Smooth muscle cell (in vitro differentiated cells): ENCODE results near the gene CD163. TPM values are rescaled to one million over a fixed set of nuclear protein-coding genes. Genes with fewer than 3 reads are reported as not detected.
"Not testable (repeated sequence)": the region's sequence is repeated elsewhere in the genome, so short reads cannot be mapped to it uniquely, and the experiment has no call there.

ENCODE experiments used
- DNase-seq: peaks from one replicate; lab custom pipeline; 2025; ENCODE audit not compliant: unreplicated experiment; lab: John Stamatoyannopoulos, UW
- H2AFZ ChIP-seq: fragments of 200-600 bp; sonication (generic); 2 replicates; pipeline ENCODE4 v1.6.0; 2016; ENCODE audit warnings: antibody characterized with exemption, low read depth, mild to moderate bottlenecking
- H3F3A ChIP-seq: fragments of 200-600 bp; sonication (generic); 2 replicates; pipeline ENCODE4 v1.6.0; 2017; ENCODE audit warnings: antibody characterized with exemption, low read depth
- H3K27ac ChIP-seq: fragments of 200-600 bp; sonication (generic); 2 replicates; pipeline ENCODE4 v1.5.1; 2016; ENCODE audit warnings: low read depth, mild to moderate bottlenecking
- H3K27me3 ChIP-seq: fragments of 200-600 bp; sonication (generic); 2 replicates; pipeline ENCODE4 v1.6.1; 2016; ENCODE audit warnings: low read depth, mild to moderate bottlenecking
- H3K36me3 ChIP-seq: fragments of 200-600 bp; sonication (generic); 2 replicates; pipeline ENCODE4 v1.5.1; 2016; ENCODE audit warnings: low read depth
- H3K4me1 ChIP-seq: fragments of 200-600 bp; sonication (generic); 2 replicates; pipeline ENCODE4 v1.5.1; 2016; ENCODE audit warnings: low read depth
- H3K4me2 ChIP-seq: fragments of 200-600 bp; sonication (generic); 2 replicates; pipeline ENCODE4 v1.6.0; 2016; ENCODE audit warnings: mild to moderate bottlenecking
- H3K4me3 ChIP-seq: fragments of 200-600 bp; sonication (generic); 2 replicates; pipeline ENCODE4 v1.5.1; 2016; ENCODE audit warnings: mild to moderate bottlenecking
- H3K79me2 ChIP-seq: fragments of 200-600 bp; sonication (generic); 2 replicates; pipeline ENCODE4 v1.6.0; 2016; ENCODE audit warnings: low read depth, mild to moderate bottlenecking
- H3K9ac ChIP-seq: fragments of 200-600 bp; sonication (generic); 2 replicates; pipeline ENCODE4 v1.6.0; 2016; ENCODE audit warnings: low read depth
- H3K9me3 ChIP-seq: fragments of 200-600 bp; sonication (generic); replicated peaks from 2 replicates; pipeline ENCODE4 v1.5.1; 2016; ENCODE audit warnings: low read depth
- H4K20me1 ChIP-seq: fragments of 200-600 bp; sonication (generic); 2 replicates; pipeline ENCODE4 v1.6.0; 2016; ENCODE audit warnings: low read depth
- WGBS: methylation state at CpG from one replicate; pipeline ENCODE4 v1.1.7; 2016; ENCODE audit warnings: low lambda C conversion rate; 5-methylcytosine and 5-hydroxymethylcytosine counted together
- polyA plus RNA-seq: library from polyadenylated mRNA; unstranded; fragments of >200 nt; fragmentation: Nextera tagmentation; extraction: Ambion mirVana; gene quantifications from 2 replicates; pipeline ENCODE4 v1.2.1, GENCODE V29; 2016
- total RNA-seq: library from RNA; depleted of rRNA; stranded (reverse); fragments of >200 nt; gene quantifications from 2 replicates; pipeline ENCODE4 v1.2.3, GENCODE V29; 2014
- TF ChIP-seq, protein P1 (sequence below): fragments of 200-600 bp; sonication (generic); IDR thresholded peaks from 2 replicates; pipeline ENCODE4 v1.5.1; 2017; ENCODE audit warnings: borderline replicate concordance, mild to moderate bottlenecking, antibody characterized with exemption; ENCODE audit not compliant: insufficient read depth, poor library complexity, severe bottlenecking

Gene CD163
- total and polyA plus RNA-seq, 2 experiments from 2014 or later: not detected

DNA sequence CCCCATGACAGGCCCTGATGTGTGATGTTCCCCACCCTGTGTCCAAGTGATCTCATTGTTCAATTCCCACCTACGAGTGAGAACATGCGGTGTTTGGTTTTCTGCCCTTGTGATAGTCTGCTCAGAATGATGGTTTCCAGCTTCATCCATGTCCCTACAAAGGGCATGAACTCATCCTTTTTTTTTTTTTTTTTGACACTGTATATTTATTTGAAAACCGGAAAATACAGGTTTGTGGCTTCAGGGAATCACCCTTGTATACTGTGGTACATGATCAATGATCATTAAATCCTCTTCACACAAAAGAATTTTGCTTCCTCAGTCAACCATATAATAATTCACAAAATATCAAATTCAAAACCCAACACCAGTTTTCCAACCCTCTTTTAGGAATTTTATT lies 66.1 kb downstream of the CD163 start:
- H3K9me3 ChIP-seq, DNase-seq, H4K20me1 ChIP-seq, H3F3A ChIP-seq, H3K9ac ChIP-seq, H2AFZ ChIP-seq, H3K27ac ChIP-seq, H3K4me3 ChIP-seq, H3K79me2 ChIP-seq, H3K36me3 ChIP-seq, H3K4me2 ChIP-seq, H3K4me1 ChIP-seq: not testable (repeated sequence)
- 94% methylated on average over 3 of the region's 3 CpGs for WGBS
- peaks cover 14% of the 10 kb centered on the region for H3K27me3 ChIP-seq

DNA sequence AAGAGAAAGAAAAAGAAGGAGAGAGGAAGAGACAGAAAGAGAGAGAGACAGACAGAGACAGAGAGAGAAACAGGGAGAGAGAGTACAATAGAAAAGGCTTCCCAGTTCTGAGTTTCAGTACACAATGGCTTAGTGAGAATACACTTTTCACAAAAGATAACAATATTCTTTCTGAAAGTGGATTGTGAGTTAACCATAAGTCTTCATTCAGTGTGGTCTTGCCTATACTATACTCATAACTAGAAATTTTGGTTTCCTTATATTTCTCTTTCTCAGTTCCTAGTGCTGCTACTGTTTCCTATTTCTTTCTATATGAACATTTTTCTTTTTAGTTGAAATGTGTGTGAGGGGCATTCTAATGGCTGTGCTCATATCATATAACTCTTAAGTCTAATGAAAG lies 68.9 kb downstream of the CD163 start:
- no peak overlapping the region for H2AFZ ChIP-seq
- TF ChIP-seq, protein P1, sequence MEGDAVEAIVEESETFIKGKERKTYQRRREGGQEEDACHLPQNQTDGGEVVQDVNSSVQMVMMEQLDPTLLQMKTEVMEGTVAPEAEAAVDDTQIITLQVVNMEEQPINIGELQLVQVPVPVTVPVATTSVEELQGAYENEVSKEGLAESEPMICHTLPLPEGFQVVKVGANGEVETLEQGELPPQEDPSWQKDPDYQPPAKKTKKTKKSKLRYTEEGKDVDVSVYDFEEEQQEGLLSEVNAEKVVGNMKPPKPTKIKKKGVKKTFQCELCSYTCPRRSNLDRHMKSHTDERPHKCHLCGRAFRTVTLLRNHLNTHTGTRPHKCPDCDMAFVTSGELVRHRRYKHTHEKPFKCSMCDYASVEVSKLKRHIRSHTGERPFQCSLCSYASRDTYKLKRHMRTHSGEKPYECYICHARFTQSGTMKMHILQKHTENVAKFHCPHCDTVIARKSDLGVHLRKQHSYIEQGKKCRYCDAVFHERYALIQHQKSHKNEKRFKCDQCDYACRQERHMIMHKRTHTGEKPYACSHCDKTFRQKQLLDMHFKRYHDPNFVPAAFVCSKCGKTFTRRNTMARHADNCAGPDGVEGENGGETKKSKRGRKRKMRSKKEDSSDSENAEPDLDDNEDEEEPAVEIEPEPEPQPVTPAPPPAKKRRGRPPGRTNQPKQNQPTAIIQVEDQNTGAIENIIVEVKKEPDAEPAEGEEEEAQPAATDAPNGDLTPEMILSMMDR: no peak
- H4K20me1 ChIP-seq: no peaks in the 10 kb centered on the region
- H3K9ac ChIP-seq: no peak overlapping the region
- no peak overlapping the region for H3K4me2 ChIP-seq
- peaks cover 5% of the 10 kb centered on the region for H3K27me3 ChIP-seq
- no peak overlapping the region for H3K27ac ChIP-seq
- DNase-seq: no peak
- no peaks in the 10 kb centered on the region for H3K36me3 ChIP-seq
- no peak overlapping the region for H3K4me3 ChIP-seq
- H3F3A ChIP-seq: no peaks in the 10 kb centered on the region
- no peaks in the 10 kb centered on the region for H3K79me2 ChIP-seq
- peaks cover 5% of the 10 kb centered on the region for H3K4me1 ChIP-seq
- H3K9me3 ChIP-seq: no peaks in the 10 kb centered on the region

DNA sequence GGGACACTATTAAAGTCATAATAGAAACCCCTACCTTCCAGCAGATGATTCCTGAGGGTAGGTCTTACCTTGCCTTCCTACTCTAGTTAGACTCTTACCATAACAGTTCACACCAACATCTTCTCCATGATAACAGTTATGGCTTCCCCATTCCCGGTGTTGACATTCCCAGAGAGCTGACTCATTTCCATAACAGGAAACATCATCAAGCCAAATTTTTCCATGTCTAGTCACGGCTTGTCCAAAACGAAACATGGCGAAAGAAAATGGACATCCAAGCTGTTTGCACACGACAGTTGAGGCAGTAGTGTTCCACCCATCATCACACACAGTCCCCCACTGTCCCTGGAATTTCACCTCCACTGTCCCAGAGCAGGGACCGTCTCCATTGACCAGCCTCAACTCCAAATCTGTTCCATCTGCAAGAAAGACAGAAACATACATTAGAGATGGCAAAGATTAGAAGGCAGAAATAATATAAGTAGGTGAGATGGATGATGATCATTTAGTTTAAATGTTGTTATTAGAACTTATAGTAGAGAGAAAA lies 70.2 kb downstream of the CD163 start:
- Histone ChIP-seq H3K27me3 (peaks cover 5% of the 10 kb centered on the region), H3K36me3 (no peaks in the 10 kb centered on the region), H4K20me1 (no peaks in the 10 kb centered on the region), H3K4me1 (peaks cover 5% of the 10 kb centered on the region), H3K4me2 (no peak overlapping the region), H3F3A (no peaks in the 10 kb centered on the region), H3K9ac (no peak overlapping the region), H3K9me3 (no peaks in the 10 kb centered on the region), H3K79me2 (no peaks in the 10 kb centered on the region), H3K27ac (no peak overlapping the region), H3K4me3 (no peak overlapping the region), H2AFZ (no peak overlapping the region)
- 72% methylated on average over 6 of the region's 6 CpGs for WGBS
- DNase-seq: no peak
- TF ChIP-seq, protein P1: no peak

DNA sequence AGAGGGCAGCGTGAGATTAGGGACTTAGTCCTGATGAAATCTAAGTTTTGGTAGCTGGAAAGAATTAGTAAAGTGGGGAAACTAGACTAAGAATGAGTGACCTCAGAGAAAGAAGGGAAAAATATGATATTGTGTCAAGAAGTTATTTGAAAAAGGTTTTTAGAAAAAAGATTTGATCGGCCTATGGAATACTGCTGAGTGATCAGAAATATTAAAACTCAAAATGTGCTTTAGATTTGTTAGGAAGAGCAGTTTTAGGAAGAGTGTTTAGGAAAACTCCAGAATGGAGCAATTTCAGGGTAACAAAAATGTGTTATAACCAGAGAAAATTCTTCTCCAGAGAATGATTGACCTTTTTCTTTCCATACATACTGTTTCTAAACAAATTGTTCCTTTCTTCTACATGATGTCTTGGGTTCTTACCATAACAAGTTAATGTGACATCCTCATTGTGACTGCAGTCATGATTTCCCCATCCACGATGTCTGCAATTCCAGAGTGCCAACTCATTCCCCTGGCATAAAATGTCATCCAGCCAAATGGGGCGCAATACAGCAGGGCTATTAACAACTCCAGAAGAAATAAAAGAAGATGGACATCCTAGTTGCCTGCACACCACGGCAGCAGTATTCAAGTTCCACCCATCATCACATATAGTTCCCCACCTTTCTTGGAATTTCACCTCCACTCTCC lies 71.4 kb downstream of the CD163 start:
- no peak overlapping the region for H3K27ac ChIP-seq
- 93% methylated on average over 5 of the region's 5 CpGs for whole genome bisulfite sequencing
- H3K9me3 ChIP-seq: no peaks in the 10 kb centered on the region
- H3K9ac ChIP-seq: no peak overlapping the region
- H3K79me2 ChIP-seq: no peaks in the 10 kb centered on the region
- no peak overlapping the region for H2AFZ ChIP-seq
- no peak overlapping the region for H3K4me3 ChIP-seq
- no peaks in the 10 kb centered on the region for H3K36me3 ChIP-seq
- peaks cover 5% of the 10 kb centered on the region for H3K4me1 ChIP-seq
- no peak for DNase-seq
- TF ChIP-seq, protein P1: no peak
- no peaks in the 10 kb centered on the region for H3F3A ChIP-seq
- H3K4me2 ChIP-seq: no peak overlapping the region
- H4K20me1 ChIP-seq: no peaks in the 10 kb centered on the region
- H3K27me3 ChIP-seq: peaks cover 5% of the 10 kb centered on the region

Other genes starting within 250 kb of the CD163 start
- not detected in 2 replicates for gene ACSM4, start 199.7 kb downstream of the CD163 start, total RNA-seq
- gene ACSM4, start 199.7 kb downstream of the CD163 start, polyA plus RNA-seq: not detected in 2 replicates
- gene CD163L1, start 59.6 kb downstream of the CD163 start, total RNA-seq: 0.72 TPM in 1 of 2 replicates, not detected in the other
- 1.1 TPM in 1 of 2 replicates, not detected in the other for gene CD163L1, start 59.6 kb downstream of the CD163 start, polyA plus RNA-seq
- not detected in 2 replicates for gene APOBEC1, start 162.1 kb upstream of the CD163 start, total RNA-seq
- gene APOBEC1, start 162.1 kb upstream of the CD163 start, polyA plus RNA-seq: not detected in 2 replicates
- gene GDF3, start 192.0 kb upstream of the CD163 start, total RNA-seq: not detected in 2 replicates
- not detected in 2 replicates for gene GDF3, start 192.0 kb upstream of the CD163 start, polyA plus RNA-seq
- not detected in 2 replicates for gene DPPA3, start 207.7 kb upstream of the CD163 start, total RNA-seq
- not detected in 2 replicates for gene DPPA3, start 207.7 kb upstream of the CD163 start, polyA plus RNA-seq
- gene CLEC4C, start 243.6 kb upstream of the CD163 start, total RNA-seq: not detected in 2 replicates
- gene CLEC4C, start 243.6 kb upstream of the CD163 start, polyA plus RNA-seq: not detected in 2 replicates